Measurements from ENCODE around the gene CCDC83. TPM values are rescaled to one million over a fixed set of nuclear protein-coding genes. Genes with fewer than 3 reads are reported as not detected.

CCDC83 gene
- total RNA-seq, 1 donor from 2014 or later, result not detected

DNA sequence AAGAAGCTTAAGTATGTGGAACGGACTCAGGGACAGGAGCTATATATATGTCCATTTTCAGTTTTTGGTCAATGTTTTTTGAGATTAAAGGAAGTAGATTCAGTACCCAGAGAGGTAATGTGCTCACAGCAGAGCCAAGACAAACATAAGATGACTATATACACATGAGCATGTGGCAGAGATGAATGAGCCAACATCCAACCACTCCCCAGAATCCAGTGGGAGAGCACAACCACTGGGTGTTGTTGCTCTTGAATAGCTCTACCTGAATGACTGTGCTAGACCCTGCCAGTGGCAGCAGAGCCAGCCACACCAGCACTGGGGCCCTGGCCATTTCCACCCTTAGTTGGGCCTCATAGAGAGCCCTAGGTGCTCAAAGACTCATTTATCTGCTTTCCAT is 33.5 kb upstream of the CCDC83 start:
- Histone ChIP-seq H3K36me3 (no peaks in the 10 kb centered on the region), H3K27ac (no peak overlapping the region), H3K9ac (no peak overlapping the region), H3K4me2 (no peak overlapping the region), H3K9me3 (ENCODE audit: low read depth) (no peaks in the 10 kb centered on the region), H3K4me1 (no peaks in the 10 kb centered on the region), H3K79me2 (ENCODE audit: low read depth) (no peaks in the 10 kb centered on the region), H3K4me3 (no peak overlapping the region), H2AFZ (replicated peaks) (no peak overlapping the region), H4K20me1 (ENCODE audit: low read depth) (no peaks in the 10 kb centered on the region), H3K27me3 (no peaks in the 10 kb centered on the region), H3F3A (ENCODE audit: low read depth) (no peaks in the 10 kb centered on the region)
- no peak for DNase-seq (ENCODE audit: low spot score)
- H3K27ac Mint-ChIP-seq, result no peak overlapping the region
- no peak overlapping the region for H3K4me3 Mint-ChIP-seq
- TF ChIP-seq EZH2 (IDR thresholded peaks at IDR 0.05) (no peak), EZH2phosphoT487 (IDR thresholded peaks at IDR 0.05) (no peak)
- TF ChIP-seq, protein P1, sequence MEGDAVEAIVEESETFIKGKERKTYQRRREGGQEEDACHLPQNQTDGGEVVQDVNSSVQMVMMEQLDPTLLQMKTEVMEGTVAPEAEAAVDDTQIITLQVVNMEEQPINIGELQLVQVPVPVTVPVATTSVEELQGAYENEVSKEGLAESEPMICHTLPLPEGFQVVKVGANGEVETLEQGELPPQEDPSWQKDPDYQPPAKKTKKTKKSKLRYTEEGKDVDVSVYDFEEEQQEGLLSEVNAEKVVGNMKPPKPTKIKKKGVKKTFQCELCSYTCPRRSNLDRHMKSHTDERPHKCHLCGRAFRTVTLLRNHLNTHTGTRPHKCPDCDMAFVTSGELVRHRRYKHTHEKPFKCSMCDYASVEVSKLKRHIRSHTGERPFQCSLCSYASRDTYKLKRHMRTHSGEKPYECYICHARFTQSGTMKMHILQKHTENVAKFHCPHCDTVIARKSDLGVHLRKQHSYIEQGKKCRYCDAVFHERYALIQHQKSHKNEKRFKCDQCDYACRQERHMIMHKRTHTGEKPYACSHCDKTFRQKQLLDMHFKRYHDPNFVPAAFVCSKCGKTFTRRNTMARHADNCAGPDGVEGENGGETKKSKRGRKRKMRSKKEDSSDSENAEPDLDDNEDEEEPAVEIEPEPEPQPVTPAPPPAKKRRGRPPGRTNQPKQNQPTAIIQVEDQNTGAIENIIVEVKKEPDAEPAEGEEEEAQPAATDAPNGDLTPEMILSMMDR (IDR thresholded peaks at IDR 0.05), result no peak
- H3K4me1 Mint-ChIP-seq, result no peaks in the 10 kb centered on the region
- no peaks in the 10 kb centered on the region for H3K36me3 Mint-ChIP-seq
- no peaks in the 10 kb centered on the region for H3K27me3 Mint-ChIP-seq (ENCODE audit: insufficient read depth, low read depth)
- no peaks in the 10 kb centered on the region for H3K9me3 Mint-ChIP-seq

DNA sequence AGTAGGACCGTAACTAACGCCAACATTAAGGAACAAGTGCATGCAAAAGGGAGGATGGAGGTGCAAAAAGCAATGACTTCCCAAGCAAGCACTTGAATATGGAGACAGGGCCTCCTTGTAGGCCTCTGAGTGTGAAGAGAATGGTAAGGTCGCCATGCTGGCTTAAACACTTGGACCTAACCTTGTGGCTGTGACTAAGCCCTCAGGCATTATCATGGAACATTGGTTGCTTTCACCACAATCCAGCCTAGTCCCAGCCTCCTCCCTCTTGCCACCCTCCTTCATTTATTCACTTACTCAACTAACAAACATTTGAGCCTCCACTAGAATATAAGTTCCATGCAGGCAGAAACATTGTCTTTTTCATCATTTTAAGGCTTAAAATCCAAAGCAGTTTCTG is 32.4 kb upstream of the CCDC83 start:
- Mint-ChIP-seq H3K27ac (no peak overlapping the region), H3K4me1 (peaks cover 4% of the 10 kb centered on the region), H3K36me3 (no peaks in the 10 kb centered on the region), H3K9me3 (no peaks in the 10 kb centered on the region), H3K27me3 (ENCODE audit: insufficient read depth, low read depth) (no peaks in the 10 kb centered on the region), H3K4me3 (no peak overlapping the region)
- Histone ChIP-seq H3K4me2 (no peak overlapping the region), H4K20me1 (ENCODE audit: low read depth) (no peaks in the 10 kb centered on the region), H3K36me3 (no peaks in the 10 kb centered on the region), H2AFZ (replicated peaks) (no peak overlapping the region), H3K4me1 (no peaks in the 10 kb centered on the region), H3K27me3 (no peaks in the 10 kb centered on the region), H3K79me2 (ENCODE audit: low read depth) (no peaks in the 10 kb centered on the region), H3K4me3 (no peak overlapping the region), H3K9me3 (ENCODE audit: low read depth) (no peaks in the 10 kb centered on the region), H3K9ac (no peak overlapping the region), H3K27ac (no peak overlapping the region), H3F3A (ENCODE audit: low read depth) (no peaks in the 10 kb centered on the region)
- TF ChIP-seq, protein P1 (IDR thresholded peaks at IDR 0.05), result no peak
- TF ChIP-seq EZH2phosphoT487 (IDR thresholded peaks at IDR 0.05), result no peak
- DNase-seq (ENCODE audit: low spot score), result no peak

DNA sequence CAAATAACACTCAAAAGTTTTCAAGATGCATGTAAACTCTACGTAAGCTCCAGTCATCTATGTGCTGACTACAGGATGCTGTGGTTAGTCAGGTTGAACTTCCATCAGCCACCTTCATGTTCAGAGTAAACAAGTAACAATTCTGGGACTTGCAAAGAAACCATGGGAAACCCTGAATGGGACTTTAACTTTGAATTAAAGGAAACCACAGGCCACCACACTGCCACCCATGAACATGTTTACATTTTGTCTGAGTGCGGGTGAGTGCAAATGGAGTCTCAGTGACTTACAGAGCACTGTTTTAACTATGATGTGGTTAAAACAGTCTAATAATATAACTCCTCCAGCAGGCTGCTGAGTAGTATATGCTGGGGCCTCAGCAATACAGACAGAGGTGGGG is 31.4 kb upstream of the CCDC83 start:
- Histone ChIP-seq H2AFZ (replicated peaks) (no peak overlapping the region), H3K79me2 (ENCODE audit: low read depth) (no peaks in the 10 kb centered on the region), H3K9ac (no peak overlapping the region), H3F3A (ENCODE audit: low read depth) (no peaks in the 10 kb centered on the region), H3K27me3 (no peaks in the 10 kb centered on the region), H3K9me3 (ENCODE audit: low read depth) (no peaks in the 10 kb centered on the region), H4K20me1 (ENCODE audit: low read depth) (no peaks in the 10 kb centered on the region), H3K36me3 (no peaks in the 10 kb centered on the region), H3K4me1 (no peaks in the 10 kb centered on the region), H3K4me2 (no peak overlapping the region), H3K4me3 (no peak overlapping the region), H3K27ac (no peak overlapping the region)
- H3K36me3 Mint-ChIP-seq, result no peaks in the 10 kb centered on the region
- TF ChIP-seq EZH2 (IDR thresholded peaks at IDR 0.05) (no peak), EZH2phosphoT487 (IDR thresholded peaks at IDR 0.05) (no peak)
- TF ChIP-seq, protein P1 (IDR thresholded peaks at IDR 0.05), result no peak
- no peak overlapping the region for H3K4me3 Mint-ChIP-seq
- no peaks in the 10 kb centered on the region for H3K9me3 Mint-ChIP-seq
- peaks cover 4% of the 10 kb centered on the region for H3K4me1 Mint-ChIP-seq
- H3K27me3 Mint-ChIP-seq (ENCODE audit: insufficient read depth, low read depth), result no peaks in the 10 kb centered on the region
- DNase-seq (ENCODE audit: low spot score), result no peak
- H3K27ac Mint-ChIP-seq, result no peak overlapping the region

DNA sequence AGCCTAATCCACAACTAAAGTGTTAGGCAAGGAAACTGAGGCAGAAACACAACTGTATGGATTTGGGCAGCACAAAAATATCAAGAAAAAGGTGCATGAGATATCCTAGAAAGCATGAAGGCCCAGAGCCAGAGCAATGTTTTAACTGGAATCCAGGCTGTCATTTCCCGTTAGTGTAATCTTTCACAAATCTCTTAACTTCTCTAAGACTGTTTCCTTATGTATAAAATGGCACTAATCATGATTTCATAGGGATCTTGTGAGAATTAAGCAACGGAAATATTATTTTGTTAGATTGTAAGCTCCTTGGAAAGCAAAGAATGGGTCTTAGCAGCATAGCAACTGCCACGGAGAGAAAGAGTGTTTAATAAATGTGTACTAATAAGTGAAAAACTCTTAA is 29.6 kb upstream of the CCDC83 start:
- Histone ChIP-seq H2AFZ (replicated peaks) (no peak overlapping the region), H3K9me3 (ENCODE audit: low read depth) (no peaks in the 10 kb centered on the region), H3K27me3 (no peaks in the 10 kb centered on the region), H3K27ac (no peak overlapping the region), H3K4me2 (no peak overlapping the region), H3K36me3 (no peaks in the 10 kb centered on the region), H3K9ac (no peak overlapping the region), H3K4me3 (no peak overlapping the region), H3K4me1 (no peaks in the 10 kb centered on the region), H4K20me1 (ENCODE audit: low read depth) (no peaks in the 10 kb centered on the region), H3K79me2 (ENCODE audit: low read depth) (no peaks in the 10 kb centered on the region), H3F3A (ENCODE audit: low read depth) (no peaks in the 10 kb centered on the region)
- TF ChIP-seq EZH2 (IDR thresholded peaks at IDR 0.05) (no peak), EZH2phosphoT487 (IDR thresholded peaks at IDR 0.05) (no peak)
- TF ChIP-seq, protein P1 (IDR thresholded peaks at IDR 0.05), result no peak
- peaks cover 4% of the 10 kb centered on the region for H3K4me1 Mint-ChIP-seq
- DNase-seq (ENCODE audit: low spot score), result no peak
- H3K36me3 Mint-ChIP-seq, result no peaks in the 10 kb centered on the region
- no peak overlapping the region for H3K27ac Mint-ChIP-seq
- H3K4me3 Mint-ChIP-seq, result no peak overlapping the region
- no peaks in the 10 kb centered on the region for H3K9me3 Mint-ChIP-seq
- H3K27me3 Mint-ChIP-seq (ENCODE audit: insufficient read depth, low read depth), result peaks cover 2% of the 10 kb centered on the region

All from neural progenitor cell (in vitro differentiated cells).